ENCODE results near the gene OR2G6.

Gene OR2G6

DNA sequence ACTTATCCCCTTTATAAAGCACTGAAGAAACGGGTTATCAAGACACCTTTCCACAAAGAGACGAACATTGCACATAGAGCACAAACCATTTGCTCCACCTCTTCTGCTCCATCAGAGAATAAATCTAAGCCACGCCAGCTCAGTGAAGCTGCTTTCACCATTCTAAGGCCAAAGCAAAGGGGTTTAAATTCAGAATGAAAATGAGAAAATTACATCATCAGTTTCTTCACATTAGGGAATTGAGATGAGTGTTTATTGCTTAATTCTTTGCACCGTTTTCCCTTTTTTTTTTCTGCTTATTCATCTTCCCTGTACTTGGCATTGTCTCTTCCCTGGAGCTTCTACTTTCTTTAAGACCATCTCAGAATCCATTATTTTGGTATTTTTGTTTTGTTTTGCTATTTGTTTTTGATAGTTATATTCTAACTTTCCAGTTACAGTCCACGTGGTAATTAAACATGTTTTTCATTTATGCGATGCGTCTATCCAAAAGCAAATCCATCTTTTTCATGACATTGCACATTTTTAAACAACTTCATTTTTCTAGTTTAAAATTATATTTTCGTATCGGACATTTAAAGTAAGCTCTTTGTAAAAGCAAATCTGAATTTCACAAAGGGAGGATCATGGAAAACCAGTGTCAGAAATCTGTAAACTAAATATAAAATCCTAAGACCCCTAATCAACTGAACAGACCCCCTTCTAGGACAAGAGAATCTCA lies 68.5 kb downstream of the OR2G6 start:
- DNase-seq, result no peak
